ENCODE results near the gene ST6GALNAC2. TPM values are rescaled to one million over a fixed set of nuclear protein-coding genes. Genes with fewer than 3 reads are reported as not detected.
"Not testable (repeated sequence)": the region's sequence is repeated elsewhere in the genome, so short reads cannot be mapped to it uniquely, and the experiment has no call there.

The ST6GALNAC2 gene
- polyA plus RNA-seq, 1 donor, result 8.1 TPM

GRCh38 chr17:76540381-76541300 lies 45.0 kb downstream of the ST6GALNAC2 start:
- DNase-seq, result peak; percentile 96

DNA sequence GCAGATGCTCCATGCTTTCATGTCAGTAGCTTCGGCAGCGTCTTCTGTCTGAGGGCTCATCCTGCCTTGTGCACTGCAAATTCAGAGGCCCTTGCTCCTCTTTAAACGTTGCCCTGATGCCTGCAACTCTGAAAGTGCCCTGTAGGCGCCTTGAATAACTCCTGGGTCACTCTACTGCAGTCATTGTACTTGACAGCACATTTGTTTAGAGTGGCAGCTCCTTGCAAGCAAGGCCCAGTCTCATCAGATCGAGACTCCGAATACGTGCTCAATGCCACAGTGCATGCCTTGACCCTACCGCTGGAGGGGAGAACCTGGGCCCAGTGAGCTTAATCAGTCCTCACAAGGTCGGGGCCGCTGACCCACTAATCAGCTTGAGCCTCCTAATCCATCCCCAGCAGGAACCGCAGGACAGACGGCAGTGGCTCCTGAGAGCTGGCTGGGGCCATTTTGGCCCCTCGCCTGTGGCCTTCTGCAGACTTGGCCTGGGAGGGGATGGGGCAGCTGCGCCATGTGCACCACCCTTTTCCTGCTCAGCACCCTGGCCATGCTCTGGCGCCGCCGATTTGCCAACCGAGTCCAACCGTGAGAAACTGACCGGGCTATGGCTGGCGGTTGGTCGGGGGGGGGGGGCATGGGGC lies 45.9 kb downstream of the ST6GALNAC2 start, which contains the start of gene PRCD:
PRCD (plus strand) TSS at position 414 of the 641 bp plus-strand sequence; CDS start at position 512, 98 bp downstream.
- no peak for DNase-seq

DNA sequence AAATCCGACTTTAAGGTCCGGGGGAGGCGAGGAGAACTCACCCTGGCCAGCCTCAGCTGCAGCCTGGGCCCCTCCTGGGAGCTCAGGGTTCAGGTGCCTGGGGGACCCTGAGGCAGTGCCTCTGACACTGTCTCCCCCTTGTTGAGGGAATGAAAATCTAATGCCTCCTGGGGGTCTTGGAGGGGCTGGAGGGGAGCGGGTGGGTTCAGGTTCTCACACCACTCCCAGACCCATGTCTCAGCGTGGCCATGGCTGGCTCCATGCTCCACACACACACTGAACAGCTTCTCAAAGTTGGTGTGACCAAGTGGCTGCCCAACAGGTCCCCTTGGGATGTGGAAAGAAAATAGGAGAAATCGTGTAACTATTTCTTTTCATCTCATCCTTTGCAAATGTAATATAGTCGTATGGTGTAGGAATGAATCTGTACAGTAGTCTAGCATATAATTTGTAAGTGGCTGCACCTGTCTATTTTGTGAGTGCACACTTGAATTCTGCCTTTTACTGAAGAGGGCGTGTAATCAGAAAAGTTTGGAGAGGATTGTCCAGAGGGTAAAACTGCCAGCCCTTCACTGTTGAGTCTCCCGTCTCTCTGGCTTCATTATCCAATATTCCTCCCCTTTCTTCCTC lies 46.6 kb downstream of the ST6GALNAC2 start:
- no peak for DNase-seq

- DNase-seq, result no peak
These were observed 47.3 kb downstream of the ST6GALNAC2 start for GRCh38 chr17:76538281-76538931.

GRCh38 chr17:76537578-76538280 lies 47.9 kb downstream of the ST6GALNAC2 start, which contains the start of gene CYGB:
Gene CYGB (minus strand): TSS chr17:76537709. CDS start chr17:76537542, 167 bp downstream.
- DNase-seq, result no peak

DNA sequence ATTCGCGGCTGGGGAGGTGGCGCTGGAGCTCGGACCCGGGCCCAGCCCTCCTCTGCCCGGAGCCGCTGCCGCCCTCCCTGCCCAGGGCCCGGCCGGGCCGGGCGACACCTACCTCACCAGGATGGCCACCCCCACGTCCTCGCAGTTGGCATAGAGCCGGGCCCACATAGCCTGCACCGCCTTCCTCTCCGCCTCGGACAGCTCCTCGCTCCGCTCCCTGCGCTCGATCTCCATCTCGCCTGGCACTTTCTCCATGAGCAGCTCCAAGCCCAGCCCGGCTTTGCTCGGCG lies 48.4 kb downstream of the ST6GALNAC2 start:
- no peak for DNase-seq

GRCh38 chr17:76536511-76537287 lies 49.0 kb downstream of the ST6GALNAC2 start:
- no peak for DNase-seq

DNA sequence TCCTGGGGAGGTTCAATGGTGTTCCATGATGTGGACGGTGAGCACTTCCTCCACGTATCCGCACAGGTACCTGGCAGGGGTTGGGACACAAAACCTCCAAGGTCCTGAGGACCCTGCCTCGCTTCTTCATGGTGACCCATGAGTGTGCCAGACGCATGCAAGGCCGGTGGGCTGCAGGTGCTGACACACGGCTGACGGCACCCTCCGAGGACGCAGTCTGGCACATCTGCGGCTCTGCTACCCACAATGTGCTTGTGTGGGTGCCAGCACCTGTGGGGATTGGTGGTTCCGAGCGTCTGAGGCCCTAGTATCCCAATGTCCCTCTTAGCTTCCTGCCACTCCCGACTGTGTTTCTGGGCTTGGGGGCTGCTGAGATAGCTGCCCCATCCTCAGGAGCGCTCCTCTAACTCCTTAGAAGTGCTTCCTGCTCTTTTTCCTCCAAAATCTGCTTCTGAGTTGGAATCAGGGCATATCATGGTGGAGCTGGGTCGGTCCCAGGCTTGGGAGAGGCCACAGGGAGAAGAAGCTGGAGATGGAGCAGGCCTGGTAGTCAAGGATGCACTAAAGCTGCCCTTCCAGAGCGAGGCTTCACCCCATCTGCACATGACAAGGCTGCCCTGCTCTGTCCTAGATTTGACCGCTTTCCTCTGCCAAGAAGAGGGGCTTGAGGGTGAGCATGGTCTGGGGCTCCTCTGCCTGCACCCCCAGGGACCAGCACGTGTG lies 49.7 kb downstream of the ST6GALNAC2 start:
- no peak for DNase-seq

DNA sequence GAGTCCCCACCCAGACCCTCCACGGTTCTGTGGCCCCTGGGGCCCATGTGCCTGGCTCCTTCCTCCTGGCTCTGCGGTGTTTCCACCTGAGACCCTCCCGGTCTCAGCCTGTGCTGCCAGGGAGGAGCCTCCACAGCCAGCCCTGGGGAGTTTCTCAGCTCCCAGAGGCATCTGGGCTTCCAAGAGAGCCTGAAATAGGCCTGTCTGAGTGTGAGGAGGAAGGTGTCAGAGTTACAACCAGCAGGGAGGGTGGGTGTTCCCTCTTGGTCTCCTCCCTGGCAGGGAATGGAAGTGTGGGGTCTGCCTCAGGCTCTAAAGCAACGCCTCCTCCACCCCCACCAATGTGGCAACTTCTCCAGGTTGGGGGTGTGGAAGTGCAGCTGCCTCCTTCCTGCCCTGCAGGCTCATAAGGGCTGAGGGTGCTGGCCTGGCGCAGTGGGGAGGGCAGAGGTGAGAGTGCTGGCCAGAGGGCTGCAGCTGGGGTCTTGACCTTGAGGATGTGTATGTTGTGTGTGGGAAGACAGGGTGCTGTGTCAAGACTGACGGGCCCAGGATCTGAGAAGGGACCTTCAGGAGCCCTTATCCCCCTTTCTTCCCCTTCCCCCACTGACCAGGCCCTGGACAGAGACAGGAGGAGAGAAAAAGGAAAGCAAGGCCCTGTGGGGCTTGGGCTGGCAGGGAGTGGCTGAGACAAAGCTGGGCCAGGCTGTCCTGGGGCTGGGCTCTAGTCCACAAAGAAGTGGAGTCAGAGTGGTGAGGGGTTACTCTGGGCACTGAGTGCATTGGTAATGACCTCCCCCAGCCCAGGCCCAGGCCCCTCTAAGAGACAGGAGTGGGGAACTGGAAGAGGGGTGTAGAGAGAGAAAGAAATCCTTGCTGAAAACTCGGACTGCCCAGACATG lies 50.6 kb downstream of the ST6GALNAC2 start:
- DNase-seq, result no peak

- not testable (repeated sequence) for DNase-seq
These were observed 51.9 kb downstream of the ST6GALNAC2 start for GRCh38 chr17:76533640-76534359.

DNA sequence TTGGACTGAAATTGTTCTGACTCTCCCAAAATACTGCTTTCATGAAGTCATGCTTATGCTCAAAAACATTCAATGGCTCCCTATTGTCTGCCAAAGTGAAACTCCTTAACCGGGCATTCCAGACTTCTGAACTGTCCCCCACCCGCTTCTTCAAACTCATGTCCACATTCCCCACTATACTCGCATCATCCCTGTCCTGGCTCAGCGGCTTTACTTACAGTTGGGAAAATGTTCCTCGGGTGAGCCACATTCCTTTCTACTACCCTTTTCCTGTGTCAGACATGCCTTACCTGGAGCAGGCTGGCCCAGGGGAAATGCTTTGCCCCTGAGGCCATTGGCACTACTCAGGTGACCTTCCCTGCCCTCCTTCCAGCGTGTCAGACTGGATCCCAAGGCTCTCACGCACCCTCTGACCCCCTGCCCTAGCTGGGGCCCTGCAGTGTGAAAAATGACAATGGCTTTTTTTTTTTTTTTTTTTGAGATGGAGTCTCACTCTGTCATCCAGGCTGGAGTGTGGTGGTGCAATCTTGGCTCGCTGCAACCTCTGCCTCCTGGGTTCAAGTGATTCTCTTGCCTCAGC lies 53.5 kb downstream of the ST6GALNAC2 start:
- no peak for DNase-seq

DNA sequence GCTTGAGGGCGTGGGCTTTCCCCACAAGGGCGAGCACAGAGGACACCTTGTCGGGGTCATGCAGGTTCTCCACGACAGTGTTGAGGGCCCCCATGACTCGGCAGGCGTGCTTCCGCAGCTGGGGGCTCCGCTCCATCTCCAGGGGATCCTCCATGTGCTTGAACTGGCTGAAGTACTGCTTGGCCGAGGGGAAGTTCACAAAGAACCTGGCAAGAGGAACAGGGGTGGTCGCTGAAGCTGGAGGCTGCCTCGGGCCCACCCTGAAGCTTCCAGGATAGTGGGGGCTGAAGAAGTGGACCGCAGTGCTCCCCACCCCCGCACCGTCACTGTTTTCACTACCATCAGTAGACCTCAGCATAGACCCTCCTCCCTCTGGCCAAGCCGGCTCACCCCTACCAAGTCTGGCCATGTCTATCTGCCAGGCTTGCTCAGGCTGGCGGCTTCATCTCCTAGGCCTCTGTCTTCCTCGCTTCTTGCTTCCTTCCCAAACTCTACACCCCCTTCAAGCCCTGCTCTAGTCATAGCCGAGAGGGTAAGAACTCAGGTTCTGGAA lies 54.1 kb downstream of the ST6GALNAC2 start:
- no peak for DNase-seq

- DNase-seq, result no peak
These were observed 54.7 kb downstream of the ST6GALNAC2 start for GRCh38 chr17:76530811-76531485.

- DNase-seq, result no peak
These were observed 55.5 kb downstream of the ST6GALNAC2 start for GRCh38 chr17:76530095-76530723.

GRCh38 chr17:76529224-76530094 lies 56.2 kb downstream of the ST6GALNAC2 start:
- peak; percentile 80 for DNase-seq

All from left kidney (tissue), 2 donors.